H1 (cell line): ENCODE data around the gene TINAGL1. TPM values are rescaled to one million over a fixed set of nuclear protein-coding genes. Genes with fewer than 3 reads are reported as not detected.

Source experiments
- CEBPB ChIP-seq: IDR thresholded peaks from 2 replicates; pipeline ENCODE4 v1.6.1; 2012; ENCODE audit warnings: low read depth, low read length
- HDAC6 ChIP-seq: IDR thresholded peaks from one replicate; pipeline ENCODE4 v1.7.1; 2012; ENCODE audit warnings: low read depth, mild to moderate bottlenecking, inconsistent platforms, low read length, moderate library complexity
- RBBP5 ChIP-seq: IDR thresholded peaks from 2 replicates; pipeline ENCODE4 v1.7.1; 2012; ENCODE audit warnings: low read depth, mild to moderate bottlenecking, inconsistent platforms, low read length, moderate library complexity, borderline replicate concordance
- SRF ChIP-seq: IDR thresholded peaks from 2 replicates; pipeline ENCODE4 v1.6.1; 2011; ENCODE audit warnings: mild to moderate bottlenecking, low read depth, low read length, moderate library complexity
- TAF1 ChIP-seq: IDR thresholded peaks from 2 replicates; pipeline ENCODE4 v1.6.1; 2011; ENCODE audit warnings: mild to moderate bottlenecking, low read depth, low read length
- polyA plus RNA-seq, 7 experiments: library from polyadenylated mRNA; depleted of rRNA in 3 of 7; stranded (reverse) in 5 of 7; unstranded in 2 of 7; fragments of >200 nt in 5 of 7; fragments of 200-250 nt in 2 of 7; gene quantifications; 1 replicate in 5 of 7; 2 replicates in 1 of 7; 4 replicates in 1 of 7; pipeline versions ENCODE4 v1.2.1 to v1.2.3, GENCODE V29; 2011 to 2013; ENCODE audit warnings: missing spikeins in 2 of 7, mixed read lengths in 2 of 7
- total RNA-seq: library from RNA; stranded (reverse); fragmentation: NEBNext Ultra II Directional; extraction: Animal tissue kit (Norgen Biotek cat#: 25700); gene quantifications from 2 replicates; pipeline ENCODE4 v1.2.1, GENCODE V29; 2021
- TF ChIP-seq, protein P1 (sequence below): fragments of 300-600 bp; sonication (generic); IDR thresholded peaks from 2 replicates; pipeline ENCODE4 v1.7.1; 2012; ENCODE audit warnings: low read length, moderate library complexity, mild to moderate bottlenecking, inconsistent platforms; ENCODE audit not compliant: insufficient replicate concordance
- TF ChIP-seq, protein P2 (sequence below): IDR thresholded peaks from 2 replicates; pipeline ENCODE4 v1.6.1; 2011; ENCODE audit warnings: low read depth, mild to moderate bottlenecking, low read length; ENCODE audit not compliant: insufficient read depth

The TINAGL1 gene
- total and polyA plus RNA-seq, 2 of the 8 experiments (the other 6 are each of a cell fraction or from before 2014, with no cell fraction given) = 11.2 to 21.7 TPM

GRCh38 chr1:31583082-31583994, 7.0 kb downstream of the TINAGL1 start (continued):
- TF ChIP-seq, protein P1, sequence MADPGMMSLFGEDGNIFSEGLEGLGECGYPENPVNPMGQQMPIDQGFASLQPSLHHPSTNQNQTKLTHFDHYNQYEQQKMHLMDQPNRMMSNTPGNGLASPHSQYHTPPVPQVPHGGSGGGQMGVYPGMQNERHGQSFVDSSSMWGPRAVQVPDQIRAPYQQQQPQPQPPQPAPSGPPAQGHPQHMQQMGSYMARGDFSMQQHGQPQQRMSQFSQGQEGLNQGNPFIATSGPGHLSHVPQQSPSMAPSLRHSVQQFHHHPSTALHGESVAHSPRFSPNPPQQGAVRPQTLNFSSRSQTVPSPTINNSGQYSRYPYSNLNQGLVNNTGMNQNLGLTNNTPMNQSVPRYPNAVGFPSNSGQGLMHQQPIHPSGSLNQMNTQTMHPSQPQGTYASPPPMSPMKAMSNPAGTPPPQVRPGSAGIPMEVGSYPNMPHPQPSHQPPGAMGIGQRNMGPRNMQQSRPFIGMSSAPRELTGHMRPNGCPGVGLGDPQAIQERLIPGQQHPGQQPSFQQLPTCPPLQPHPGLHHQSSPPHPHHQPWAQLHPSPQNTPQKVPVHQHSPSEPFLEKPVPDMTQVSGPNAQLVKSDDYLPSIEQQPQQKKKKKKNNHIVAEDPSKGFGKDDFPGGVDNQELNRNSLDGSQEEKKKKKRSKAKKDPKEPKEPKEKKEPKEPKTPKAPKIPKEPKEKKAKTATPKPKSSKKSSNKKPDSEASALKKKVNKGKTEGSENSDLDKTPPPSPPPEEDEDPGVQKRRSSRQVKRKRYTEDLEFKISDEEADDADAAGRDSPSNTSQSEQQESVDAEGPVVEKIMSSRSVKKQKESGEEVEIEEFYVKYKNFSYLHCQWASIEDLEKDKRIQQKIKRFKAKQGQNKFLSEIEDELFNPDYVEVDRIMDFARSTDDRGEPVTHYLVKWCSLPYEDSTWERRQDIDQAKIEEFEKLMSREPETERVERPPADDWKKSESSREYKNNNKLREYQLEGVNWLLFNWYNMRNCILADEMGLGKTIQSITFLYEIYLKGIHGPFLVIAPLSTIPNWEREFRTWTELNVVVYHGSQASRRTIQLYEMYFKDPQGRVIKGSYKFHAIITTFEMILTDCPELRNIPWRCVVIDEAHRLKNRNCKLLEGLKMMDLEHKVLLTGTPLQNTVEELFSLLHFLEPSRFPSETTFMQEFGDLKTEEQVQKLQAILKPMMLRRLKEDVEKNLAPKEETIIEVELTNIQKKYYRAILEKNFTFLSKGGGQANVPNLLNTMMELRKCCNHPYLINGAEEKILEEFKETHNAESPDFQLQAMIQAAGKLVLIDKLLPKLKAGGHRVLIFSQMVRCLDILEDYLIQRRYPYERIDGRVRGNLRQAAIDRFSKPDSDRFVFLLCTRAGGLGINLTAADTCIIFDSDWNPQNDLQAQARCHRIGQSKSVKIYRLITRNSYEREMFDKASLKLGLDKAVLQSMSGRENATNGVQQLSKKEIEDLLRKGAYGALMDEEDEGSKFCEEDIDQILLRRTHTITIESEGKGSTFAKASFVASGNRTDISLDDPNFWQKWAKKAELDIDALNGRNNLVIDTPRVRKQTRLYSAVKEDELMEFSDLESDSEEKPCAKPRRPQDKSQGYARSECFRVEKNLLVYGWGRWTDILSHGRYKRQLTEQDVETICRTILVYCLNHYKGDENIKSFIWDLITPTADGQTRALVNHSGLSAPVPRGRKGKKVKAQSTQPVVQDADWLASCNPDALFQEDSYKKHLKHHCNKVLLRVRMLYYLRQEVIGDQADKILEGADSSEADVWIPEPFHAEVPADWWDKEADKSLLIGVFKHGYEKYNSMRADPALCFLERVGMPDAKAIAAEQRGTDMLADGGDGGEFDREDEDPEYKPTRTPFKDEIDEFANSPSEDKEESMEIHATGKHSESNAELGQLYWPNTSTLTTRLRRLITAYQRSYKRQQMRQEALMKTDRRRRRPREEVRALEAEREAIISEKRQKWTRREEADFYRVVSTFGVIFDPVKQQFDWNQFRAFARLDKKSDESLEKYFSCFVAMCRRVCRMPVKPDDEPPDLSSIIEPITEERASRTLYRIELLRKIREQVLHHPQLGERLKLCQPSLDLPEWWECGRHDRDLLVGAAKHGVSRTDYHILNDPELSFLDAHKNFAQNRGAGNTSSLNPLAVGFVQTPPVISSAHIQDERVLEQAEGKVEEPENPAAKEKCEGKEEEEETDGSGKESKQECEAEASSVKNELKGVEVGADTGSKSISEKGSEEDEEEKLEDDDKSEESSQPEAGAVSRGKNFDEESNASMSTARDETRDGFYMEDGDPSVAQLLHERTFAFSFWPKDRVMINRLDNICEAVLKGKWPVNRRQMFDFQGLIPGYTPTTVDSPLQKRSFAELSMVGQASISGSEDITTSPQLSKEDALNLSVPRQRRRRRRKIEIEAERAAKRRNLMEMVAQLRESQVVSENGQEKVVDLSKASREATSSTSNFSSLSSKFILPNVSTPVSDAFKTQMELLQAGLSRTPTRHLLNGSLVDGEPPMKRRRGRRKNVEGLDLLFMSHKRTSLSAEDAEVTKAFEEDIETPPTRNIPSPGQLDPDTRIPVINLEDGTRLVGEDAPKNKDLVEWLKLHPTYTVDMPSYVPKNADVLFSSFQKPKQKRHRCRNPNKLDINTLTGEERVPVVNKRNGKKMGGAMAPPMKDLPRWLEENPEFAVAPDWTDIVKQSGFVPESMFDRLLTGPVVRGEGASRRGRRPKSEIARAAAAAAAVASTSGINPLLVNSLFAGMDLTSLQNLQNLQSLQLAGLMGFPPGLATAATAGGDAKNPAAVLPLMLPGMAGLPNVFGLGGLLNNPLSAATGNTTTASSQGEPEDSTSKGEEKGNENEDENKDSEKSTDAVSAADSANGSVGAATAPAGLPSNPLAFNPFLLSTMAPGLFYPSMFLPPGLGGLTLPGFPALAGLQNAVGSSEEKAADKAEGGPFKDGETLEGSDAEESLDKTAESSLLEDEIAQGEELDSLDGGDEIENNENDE = no peak
- TF ChIP-seq, protein P2, sequence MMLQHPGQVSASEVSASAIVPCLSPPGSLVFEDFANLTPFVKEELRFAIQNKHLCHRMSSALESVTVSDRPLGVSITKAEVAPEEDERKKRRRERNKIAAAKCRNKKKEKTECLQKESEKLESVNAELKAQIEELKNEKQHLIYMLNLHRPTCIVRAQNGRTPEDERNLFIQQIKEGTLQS = no peak
- TF ChIP-seq CEBPB (no peak), TAF1 (no peak), RBBP5 (no peak), SRF (no peak), HDAC6 (no peak)
- TF ChIP-seq, all 59 proteins: peak for 0
